Right lobe of liver (tissue), 6 donors: ENCODE measurements around the gene CBR1. TPM values are rescaled to one million over a fixed set of nuclear protein-coding genes. Genes with fewer than 3 reads are reported as not detected.

Source experiments
- ATAC-seq, 4 donors: fragments of 200-7000 bp; cut with Tn5 transposase; one replicate each; pipeline ENCODE4 v1.9.1; 2020; ENCODE audit warnings: mild to moderate bottlenecking in 4 of 4, moderate library complexity in 4 of 4
- DNase-seq, 3 donors: peaks; one replicate each; pipeline ENCODE4 v3.0.0-alpha.2; 2020
- H3K27ac ChIP-seq, 3 donors: fragments of 200-600 bp; one replicate each; pipeline ENCODE4 v1.8.0; 2022
- H3K27me3 ChIP-seq, 2 donors: fragments of 200-600 bp; one replicate each; pipeline ENCODE4 v1.8.0; 2022
- H3K36me3 ChIP-seq, 4 donors: fragments of 200-600 bp; sonication (generic) in 1 of 4; one replicate each; pipeline versions ENCODE4 v1.5.1 to v1.8.0; 2017 to 2022; ENCODE audit warnings: control low read depth in 1 of 4
- H3K4me1 ChIP-seq, 4 donors: fragments of 200-600 bp; sonication (generic) in 1 of 4; one replicate each; pipeline versions ENCODE4 v1.5.1 to v1.8.0; 2017 to 2022; ENCODE audit warnings: control low read depth in 1 of 4
- H3K4me3 ChIP-seq, 3 donors: fragments of 200-600 bp; one replicate each; pipeline ENCODE4 v1.8.0; 2022
- H3K9me3 ChIP-seq, 4 donors: fragments of 200-600 bp; sonication (generic) in 1 of 4; one replicate each; pipeline versions ENCODE4 v1.5.1 to v1.8.0; 2017 to 2022; ENCODE audit warnings: control low read depth in 1 of 4
- CTCF ChIP-seq, 4 donors: fragments of 200-600 bp in 3 of 4; fragments of 450-650 bp in 1 of 4; IDR thresholded peaks; one replicate each; pipeline versions ENCODE4 v1.5.1 to v1.8.0; 2016 to 2022; ENCODE audit warnings: antibody characterized with exemption in 4 of 4, mild to moderate bottlenecking in 2 of 4
- POLR2A ChIP-seq: fragments of 450-650 bp; IDR thresholded peaks from one replicate; pipeline ENCODE4 v1.6.1; 2017; ENCODE audit warnings: antibody characterized with exemption, mild to moderate bottlenecking
- WGBS: methylation state at CpG from one replicate; pipeline ENCODE4 v1.1.6; 2018; ENCODE audit warnings: low coverage, low lambda C conversion rate; ENCODE audit not compliant: insufficient coverage; ENCODE audit errors: missing lambda C conversion rate; 5-methylcytosine and 5-hydroxymethylcytosine counted together
- intact Hi-C, 2 donors: fragments of 100-400 bp; cut with DNase I; formaldehyde crosslinking; loops; one replicate each; pipeline versions ENCODE4 v1.11.2 to v1.14.1; 2022
- total RNA-seq, 6 experiments: library from RNA; depleted of rRNA in 2 of 6; stranded (reverse); fragments of >200 nt in 2 of 6; fragmentation: NEBNext Ultra II Directional in 3 of 6; extraction: Animal tissue kit (Norgen Biotek cat#: 25700) in 3 of 6; gene quantifications; one replicate each; pipeline versions ENCODE4 v1.1.0 to v1.2.4, GENCODE V29; 2016 to 2023
- donor health status: DM: no; HTN: yes; CAD: no.
- donor health status: DM: no; HTN: no; CAD: no.
- donor health status: DM: no; HTN: no; CAD: no.
- donor health status: DM: no; HTN: yes; CAD: no.
- donor health status: DM: no; HTN: yes; CAD: no.

Gene CBR1
- total RNA-seq, 6 experiments from 2014 or later: 59.1 to 688 (median 211) TPM

- no peak for DNase-seq
- intact Hi-C loops: no loop called here
- peaks cover 0 to 61% (median 23%) of the 10 kb centered on the region in 4 donors for H3K36me3 ChIP-seq
- no peak overlapping the region for H3K27ac ChIP-seq
- ATAC-seq: peak in 1 of 4 donors; percentile 31
- TF ChIP-seq CTCF (IDR thresholded peaks at IDR 0.05): no peak
- no peak for TF ChIP-seq POLR2A
- H3K4me3 ChIP-seq: no peak overlapping the region
- H3K27me3 ChIP-seq: no peaks in the 10 kb centered on the region
- 75% methylated on average over 8 of the region's 10 CpGs for WGBS
- no peaks in the 10 kb centered on the region for H3K9me3 ChIP-seq
- H3K4me1 ChIP-seq: no peaks in the 10 kb centered on the region
Measured at GRCh38 chr21:36044056-36044455, 25.8 kb upstream of the CBR1 start.

- ATAC-seq (peak in 1 of 4 donors; percentile 36), DNase-seq (no peak)
- intact Hi-C loops: no loop called here
- Histone ChIP-seq H3K4me3 (no peak overlapping the region), H3K27ac (no peak overlapping the region), H3K36me3 (peaks cover 0 to 59% (median 21%) of the 10 kb centered on the region in 4 donors), H3K4me1 (no peaks in the 10 kb centered on the region), H3K9me3 (no peaks in the 10 kb centered on the region), H3K27me3 (no peaks in the 10 kb centered on the region)
- 80% methylated on average over 1 of the region's 1 CpG for WGBS
- TF ChIP-seq POLR2A: no peak
- TF ChIP-seq CTCF (IDR thresholded peaks at IDR 0.05): no peak
Measured at GRCh38 chr21:36045993-36046392, 23.8 kb upstream of the CBR1 start.

- Histone ChIP-seq H3K4me1 (no peaks in the 10 kb centered on the region), H3K36me3 (peaks cover 0 to 55% (median 20%) of the 10 kb centered on the region in 4 donors), H3K27me3 (no peaks in the 10 kb centered on the region), H3K4me3 (no peak overlapping the region), H3K9me3 (no peaks in the 10 kb centered on the region), H3K27ac (no peak overlapping the region)
- ATAC-seq (no peak), DNase-seq (no peak)
- no peak for TF ChIP-seq POLR2A
- no peak for TF ChIP-seq CTCF (IDR thresholded peaks at IDR 0.05)
- intact Hi-C loops: no loop called here
- 81% methylated on average over 5 of the region's 7 CpGs for WGBS
Measured at GRCh38 chr21:36047139-36047538, 22.7 kb upstream of the CBR1 start.

GRCh38 chr21:36048357-36048756 is 21.5 kb upstream of the CBR1 start:
- intact Hi-C loops: no loop called here
- ATAC-seq: no peak
- Histone ChIP-seq H3K4me1 (no peaks in the 10 kb centered on the region), H3K36me3 (peaks cover 0 to 57% (median 22%) of the 10 kb centered on the region in 4 donors), H3K27me3 (no peaks in the 10 kb centered on the region), H3K4me3 (no peak overlapping the region), H3K27ac (no peak overlapping the region), H3K9me3 (no peaks in the 10 kb centered on the region)
- 92% methylated on average over 2 of the region's 7 CpGs for WGBS
- no peak for DNase-seq
- no peak for TF ChIP-seq CTCF (IDR thresholded peaks at IDR 0.05)
- no peak for TF ChIP-seq POLR2A
